Gastrocnemius medialis (tissue), 4 donors: ENCODE results near the gene BIRC6.

Experiments
- CTCF ChIP-seq, 5 experiments: fragments of 450-650 bp in 3 of 5; fragments of 200-600 bp in 2 of 5; sonication (generic) in 2 of 5; IDR thresholded peaks in 4 of 5; conservative IDR thresholded peaks in 1 of 5; 1 replicate in 4 of 5; 2 replicates in 1 of 5; pipeline ENCODE4 v1.5.1; 2016 to 2019; ENCODE audit warnings: antibody characterized with exemption in 5 of 5, mild to moderate bottlenecking in 3 of 5, moderate library complexity in 3 of 5
- POLR2A ChIP-seq, 2 donors: fragments of 450-650 bp; IDR thresholded peaks; one replicate each; pipeline ENCODE4 v1.6.1; 2017; ENCODE audit warnings: antibody characterized with exemption in 2 of 2, mild to moderate bottlenecking in 2 of 2, moderate library complexity in 2 of 2

- TF ChIP-seq POLR2A (IDR thresholded peaks at IDR 0.05), result no peak
- no peak for TF ChIP-seq CTCF (IDR thresholded peaks at IDR 0.05 in 4 of 5, conservative IDR thresholded peaks at IDR 0.05 in 1 of 5)
These were observed 66.7 kb downstream of the BIRC6 start for GRCh38 chr2:32423536-32423935.
